Thyroid gland (tissue), 4 donors: ENCODE results near the gene POLD1. TPM values are rescaled to one million over a fixed set of nuclear protein-coding genes. Genes with fewer than 3 reads are reported as not detected.

Source experiments
- DNase-seq, 2 donors: peaks; one replicate each; pipeline ENCODE4 v3.0.0-alpha.2; 2019
- H3K27ac ChIP-seq, 3 donors: fragments of 200-600 bp; sonication (generic); 1 replicate in 2 of 3; 2 replicates in 1 of 3; pipeline ENCODE4 v1.5.1; 2016 to 2019; ENCODE audit warnings: mild to moderate bottlenecking in 1 of 3, moderate library complexity in 1 of 3
- H3K27me3 ChIP-seq: fragments of 200-600 bp; sonication (generic); one replicate; pipeline ENCODE4 v1.5.1; 2019
- H3K36me3 ChIP-seq, 2 donors: fragments of 200-600 bp; sonication (generic); one replicate each; pipeline ENCODE4 v1.5.1; 2016 to 2019
- H3K4me1 ChIP-seq, 2 donors: fragments of 200-600 bp; sonication (generic); one replicate each; pipeline ENCODE4 v1.5.1; 2017 to 2019
- H3K4me3 ChIP-seq, 3 donors: fragments of 200-600 bp; sonication (generic); replicated peaks in 1 of 3; 1 replicate in 2 of 3; 2 replicates in 1 of 3; pipeline ENCODE4 v1.5.1; 2016; ENCODE audit warnings: mild to moderate bottlenecking in 1 of 3
- H3K9me3 ChIP-seq: fragments of 200-600 bp; sonication (generic); one replicate; pipeline ENCODE4 v1.5.1; 2017
- POLR2A ChIP-seq, 2 donors: fragments of 450-650 bp; IDR thresholded peaks; one replicate each; pipeline ENCODE4 v1.6.1; 2017; ENCODE audit warnings: antibody characterized with exemption in 2 of 2, mild to moderate bottlenecking in 2 of 2, moderate library complexity in 1 of 2
- WGBS, 2 donors: methylation state at CpG; one replicate each; pipeline ENCODE4 v1.1.5; 2017; 5-methylcytosine and 5-hydroxymethylcytosine counted together
- intact Hi-C: fragments of 100-400 bp; cut with DNase I; formaldehyde crosslinking; loops from one replicate; pipeline ENCODE4 v1.15.1; 2023
- total RNA-seq, 4 donors: library from RNA; depleted of rRNA; stranded (reverse); fragments of >200 nt; gene quantifications; one replicate each; pipeline ENCODE4 v1.2.3, GENCODE V29; 2016
- TF ChIP-seq, protein P1 (sequence below), 6 experiments: fragments of 200-600 bp in 3 of 6; fragments of 450-650 bp in 3 of 6; sonication (generic) in 3 of 6; IDR thresholded peaks; one replicate each; pipeline ENCODE4 v1.5.1; 2016 to 2019; ENCODE audit warnings: antibody characterized with exemption in 6 of 6, mild to moderate bottlenecking in 2 of 6, inconsistent platforms in 1 of 6, moderate library complexity in 1 of 6

The POLD1 gene
- total RNA-seq, 4 donors from 2014 or later = 12.9 to 27.5 (median 19.0) TPM

DNA sequence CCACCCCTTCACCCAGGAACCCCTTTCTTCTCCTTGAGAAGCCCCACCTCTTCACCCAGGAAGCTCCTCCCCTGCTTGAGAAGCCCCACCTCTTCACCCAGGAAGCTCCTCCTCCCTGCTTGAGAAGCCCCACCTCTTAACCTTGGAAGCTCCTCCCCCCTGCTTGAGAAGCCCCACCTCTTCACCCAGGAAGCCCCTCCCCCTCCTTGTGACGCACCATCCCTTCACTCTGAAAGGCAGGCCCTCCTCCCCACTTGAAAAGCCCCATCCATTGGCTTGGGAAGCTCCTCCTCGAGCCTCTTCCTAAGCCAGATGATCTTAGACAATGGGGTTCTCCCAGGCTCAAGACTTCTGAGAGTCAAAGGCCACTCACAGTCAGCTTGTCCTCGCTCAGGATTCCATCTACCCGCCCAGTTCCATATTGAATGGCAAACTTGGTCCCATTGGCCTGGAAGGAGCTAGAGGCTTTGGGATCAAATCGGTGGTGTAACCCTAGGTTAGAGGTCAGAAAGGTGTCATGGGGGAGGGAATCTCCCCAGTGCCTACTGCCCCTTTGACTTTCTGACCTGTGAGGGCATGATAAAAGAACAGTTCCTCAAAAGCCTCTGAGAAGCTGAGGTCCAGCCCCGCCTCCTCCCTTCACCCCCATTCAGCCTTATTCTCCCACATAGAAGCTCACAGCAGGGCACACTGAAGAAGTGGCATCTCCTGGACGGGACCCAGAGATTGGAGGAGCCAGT is 22.7 kb upstream of the POLD1 start:
- Histone ChIP-seq H3K27me3 (no peaks in the 10 kb centered on the region), H3K27ac (no peak overlapping the region), H3K4me1 (peaks cover 4 to 37% of the 10 kb centered on the region in 2 donors), H3K4me3 (no peak overlapping the region), H3K9me3 (no peaks in the 10 kb centered on the region), H3K36me3 (no peaks in the 10 kb centered on the region)
- intact Hi-C loops = loop anchor here (5.0 kb wide), 2 partner anchors 56 to 101 kb away; partner anchors contain the start of gene SPIB
- DNase-seq = no peak
- 87 to 92% methylated on average over 6 to 7 of the region's 7 CpGs for WGBS, 2 donors
- TF ChIP-seq, protein P1, sequence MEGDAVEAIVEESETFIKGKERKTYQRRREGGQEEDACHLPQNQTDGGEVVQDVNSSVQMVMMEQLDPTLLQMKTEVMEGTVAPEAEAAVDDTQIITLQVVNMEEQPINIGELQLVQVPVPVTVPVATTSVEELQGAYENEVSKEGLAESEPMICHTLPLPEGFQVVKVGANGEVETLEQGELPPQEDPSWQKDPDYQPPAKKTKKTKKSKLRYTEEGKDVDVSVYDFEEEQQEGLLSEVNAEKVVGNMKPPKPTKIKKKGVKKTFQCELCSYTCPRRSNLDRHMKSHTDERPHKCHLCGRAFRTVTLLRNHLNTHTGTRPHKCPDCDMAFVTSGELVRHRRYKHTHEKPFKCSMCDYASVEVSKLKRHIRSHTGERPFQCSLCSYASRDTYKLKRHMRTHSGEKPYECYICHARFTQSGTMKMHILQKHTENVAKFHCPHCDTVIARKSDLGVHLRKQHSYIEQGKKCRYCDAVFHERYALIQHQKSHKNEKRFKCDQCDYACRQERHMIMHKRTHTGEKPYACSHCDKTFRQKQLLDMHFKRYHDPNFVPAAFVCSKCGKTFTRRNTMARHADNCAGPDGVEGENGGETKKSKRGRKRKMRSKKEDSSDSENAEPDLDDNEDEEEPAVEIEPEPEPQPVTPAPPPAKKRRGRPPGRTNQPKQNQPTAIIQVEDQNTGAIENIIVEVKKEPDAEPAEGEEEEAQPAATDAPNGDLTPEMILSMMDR (IDR thresholded peaks at IDR 0.05) = no peak
- TF ChIP-seq POLR2A (IDR thresholded peaks at IDR 0.05) = no peak

DNA sequence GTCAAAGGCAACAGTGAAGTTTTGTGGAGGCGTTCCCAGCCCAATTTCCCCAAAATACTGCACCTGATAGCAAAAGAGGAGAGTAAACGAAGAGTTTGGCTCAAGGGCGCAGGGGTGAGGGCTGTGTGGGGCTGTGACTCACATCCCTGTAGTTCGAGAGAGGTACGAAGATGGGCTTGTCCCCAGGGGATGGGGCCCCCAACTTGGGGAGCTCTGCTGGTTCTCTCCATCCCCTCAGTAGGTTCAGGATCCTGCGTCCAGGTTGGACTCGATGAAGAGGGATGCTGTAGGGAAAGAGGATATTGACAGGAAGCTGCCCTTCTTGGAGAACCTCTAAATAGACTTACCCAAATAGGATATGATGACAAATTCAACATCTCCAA is 22.1 kb upstream of the POLD1 start:
- no peak for DNase-seq
- H3K4me3 ChIP-seq = no peak overlapping the region
- no peaks in the 10 kb centered on the region for H3K36me3 ChIP-seq
- no peaks in the 10 kb centered on the region for H3K27me3 ChIP-seq
- intact Hi-C loops = loop anchor here (5.0 kb wide), 2 partner anchors 55 to 100 kb away; partner anchors contain the start of gene SPIB
- TF ChIP-seq, protein P1 (IDR thresholded peaks at IDR 0.05) = no peak
- TF ChIP-seq POLR2A (IDR thresholded peaks at IDR 0.05) = no peak
- peaks cover 4 to 31% of the 10 kb centered on the region in 2 donors for H3K4me1 ChIP-seq
- no peak overlapping the region for H3K27ac ChIP-seq
- H3K9me3 ChIP-seq = no peaks in the 10 kb centered on the region
- 93 to 97% methylated on average over 7 of the region's 7 CpGs for WGBS, 2 donors

DNA sequence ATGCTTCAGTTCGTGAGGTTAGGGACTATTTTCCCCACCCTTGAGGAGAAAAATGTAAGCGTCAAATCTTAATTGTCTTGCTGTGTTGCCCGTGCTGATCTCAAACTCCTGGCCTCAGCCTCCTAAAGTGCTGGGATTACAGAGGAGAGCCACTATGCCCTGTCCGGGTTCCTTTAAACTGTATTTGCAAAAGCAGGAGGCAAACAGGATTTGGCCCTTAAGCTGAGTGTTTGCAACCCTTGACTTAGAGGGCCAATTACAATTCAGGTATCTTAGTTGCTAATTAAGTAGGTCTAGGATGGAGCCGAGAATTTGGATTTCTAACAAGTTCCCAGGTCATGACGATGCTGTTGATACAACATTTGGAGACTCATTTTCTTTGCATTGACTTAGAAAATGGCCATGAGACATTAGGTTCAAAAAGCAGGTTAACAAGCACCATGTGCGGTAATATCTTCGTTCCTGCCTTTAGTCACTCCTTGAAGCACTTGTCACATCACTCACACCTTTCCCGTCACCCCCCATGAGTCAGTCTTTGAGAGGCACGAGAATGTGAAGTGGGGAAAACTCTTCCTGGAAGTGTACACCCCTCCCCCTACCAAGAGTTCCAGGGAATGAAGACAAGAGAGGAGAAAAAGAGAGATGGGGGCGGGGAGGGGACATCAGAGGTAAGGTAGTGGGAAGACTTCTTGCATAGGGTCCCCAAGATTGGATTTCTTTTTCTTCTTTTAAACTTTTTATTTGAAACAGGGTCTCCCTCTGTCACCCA is 21.3 kb upstream of the POLD1 start:
- H3K27ac ChIP-seq = peak overlapping the region in 1 of 3 donors; percentile 39
- H3K36me3 ChIP-seq = no peaks in the 10 kb centered on the region
- no peaks in the 10 kb centered on the region for H3K9me3 ChIP-seq
- H3K27me3 ChIP-seq = no peaks in the 10 kb centered on the region
- DNase-seq = peak; percentile 55 to 64
- H3K4me1 ChIP-seq = peaks cover 0 to 29% of the 10 kb centered on the region in 2 donors
- no peak for TF ChIP-seq POLR2A (IDR thresholded peaks at IDR 0.05)
- TF ChIP-seq, protein P1 (IDR thresholded peaks at IDR 0.05) = no peak
- intact Hi-C loops = loop anchor here (5.0 kb wide), 2 partner anchors 54 to 99 kb away; partner anchors contain the start of gene SPIB
- no peak overlapping the region for H3K4me3 ChIP-seq
- 45 to 47% methylated on average over 11 of the region's 11 CpGs for WGBS, 2 donors

DNA sequence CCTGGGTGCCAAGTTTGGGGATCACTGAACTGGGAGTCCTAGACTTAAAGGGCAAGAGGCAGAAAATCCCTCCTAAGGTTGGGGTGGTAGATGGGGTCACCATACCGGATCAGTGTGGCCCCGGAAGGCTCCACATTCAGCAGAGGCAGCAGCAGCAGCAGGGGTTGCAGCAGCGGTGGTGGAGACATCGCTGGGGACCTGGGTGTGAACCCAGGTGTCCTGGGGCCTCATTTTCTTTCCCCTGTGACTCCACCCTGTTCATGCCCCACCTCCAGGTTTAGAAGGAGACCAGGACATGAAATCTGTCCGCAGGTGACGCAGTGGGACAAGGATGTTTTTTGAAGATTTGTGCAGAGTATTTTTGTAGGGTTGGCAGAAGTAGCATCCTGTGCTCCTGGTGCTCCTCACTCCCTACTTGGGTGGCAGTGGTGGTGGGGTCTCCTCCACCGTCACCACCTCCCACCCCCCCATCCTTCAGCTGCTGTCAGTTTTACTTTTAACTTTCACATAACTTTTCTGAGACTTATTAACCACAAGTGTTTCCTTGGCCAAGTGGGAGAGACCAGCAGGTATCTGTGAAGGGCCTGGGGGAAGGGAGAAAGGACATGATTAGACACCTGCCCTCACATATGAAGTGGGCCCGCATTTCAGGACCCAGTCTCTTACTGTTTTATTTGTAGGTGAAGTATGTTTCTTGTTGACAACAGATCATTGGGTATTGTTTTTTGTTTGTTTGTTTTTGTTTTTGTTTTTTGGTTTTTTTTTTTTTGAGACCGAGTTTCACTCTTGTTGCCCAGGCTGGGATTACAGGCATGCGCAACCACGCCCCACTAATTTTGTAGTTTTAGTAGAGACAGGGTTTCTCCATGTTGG is 18.5 kb upstream of the POLD1 start, which contains the start of gene NAPSA:
Gene NAPSA, minus strand, starts transcription at position 206 of the 873 bp plus-strand sequence. Its CDS starts 18 bp downstream, at position 188.
- DNase-seq = no peak
- Histone ChIP-seq H3K4me3 (no peak within 1 kb of the TSS), H3K4me1 (peaks cover 0 to 31% of the 10 kb centered on the region in 2 donors), H3K9me3 (no peaks in the 10 kb centered on the region), H3K27ac (no peak within 1 kb of the TSS), H3K36me3 (no peaks in the 10 kb centered on the region), H3K27me3 (no peaks in the 10 kb centered on the region)
- TF ChIP-seq POLR2A (IDR thresholded peaks at IDR 0.05) = no peak
- TF ChIP-seq, protein P1 (IDR thresholded peaks at IDR 0.05) = no peak
- WGBS, 2 donors = 88% methylated on average over 11 of the region's 11 CpGs
- intact Hi-C loops = no loop called here
